CD4-positive, alpha-beta T cell treated with Interferon alpha-2 for 1 hour (primary cell): ENCODE results near the gene COL26A1.
"Not testable (repeated sequence)": the region's sequence is repeated elsewhere in the genome, so short reads cannot be mapped to it uniquely, and the experiment has no call there.

Experiments
- DNase-seq, 2 donors: peaks; one replicate each; pipeline ENCODE4 v3.0.0-alpha.2; 2020 to 2022

COL26A1 gene

DNA sequence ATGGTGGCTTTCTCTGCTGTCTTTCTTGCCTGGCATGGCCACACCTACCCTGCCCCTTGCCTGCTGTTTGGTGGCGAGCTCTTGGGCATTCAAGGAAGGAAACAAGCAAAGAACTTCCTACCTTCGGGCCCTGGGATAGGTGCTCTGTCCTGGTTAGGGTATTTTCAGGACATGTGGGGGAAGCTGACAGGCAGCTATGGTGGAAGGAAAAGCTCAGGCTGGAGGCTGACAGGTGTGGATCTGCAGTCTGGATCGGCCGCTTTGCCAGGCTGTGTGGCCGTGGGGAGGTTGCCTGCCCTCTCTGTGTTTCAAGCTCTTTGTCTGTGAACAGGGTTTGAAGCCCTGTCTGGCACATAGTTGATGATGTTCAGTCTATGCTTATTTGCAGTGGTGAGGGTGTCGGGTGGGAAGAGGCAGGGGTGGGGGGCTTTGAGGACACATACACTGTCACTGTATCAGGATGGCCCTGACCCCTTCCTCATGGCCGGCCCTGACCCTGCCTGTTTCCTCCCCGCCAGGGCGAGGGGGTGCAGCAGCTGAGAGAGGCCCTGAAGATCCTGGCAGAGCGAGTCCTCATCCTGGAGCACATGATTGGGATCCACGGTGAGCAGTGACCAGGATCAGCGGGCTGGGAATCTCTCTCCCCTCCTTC lies 192.7 kb downstream of the COL26A1 start:
- no peak for DNase-seq

DNA sequence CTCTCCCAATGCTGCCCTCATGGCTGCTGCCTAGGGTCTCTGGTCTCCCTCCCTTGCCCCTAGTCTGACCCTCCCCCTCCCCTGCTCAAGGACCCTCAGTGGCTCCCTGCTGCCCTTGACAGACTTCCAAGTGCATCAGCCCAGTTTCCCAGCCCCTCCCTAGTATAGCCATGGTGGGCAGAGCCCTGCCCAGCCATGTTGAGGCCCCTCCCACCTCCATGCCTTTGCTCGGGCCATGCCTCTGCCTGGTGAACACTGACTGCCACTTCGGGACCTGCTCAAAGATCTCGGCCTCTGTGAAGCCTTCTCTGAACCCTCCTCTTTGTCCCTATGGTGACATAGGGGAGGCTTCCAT lies 193.2 kb downstream of the COL26A1 start:
- no peak for DNase-seq

DNA sequence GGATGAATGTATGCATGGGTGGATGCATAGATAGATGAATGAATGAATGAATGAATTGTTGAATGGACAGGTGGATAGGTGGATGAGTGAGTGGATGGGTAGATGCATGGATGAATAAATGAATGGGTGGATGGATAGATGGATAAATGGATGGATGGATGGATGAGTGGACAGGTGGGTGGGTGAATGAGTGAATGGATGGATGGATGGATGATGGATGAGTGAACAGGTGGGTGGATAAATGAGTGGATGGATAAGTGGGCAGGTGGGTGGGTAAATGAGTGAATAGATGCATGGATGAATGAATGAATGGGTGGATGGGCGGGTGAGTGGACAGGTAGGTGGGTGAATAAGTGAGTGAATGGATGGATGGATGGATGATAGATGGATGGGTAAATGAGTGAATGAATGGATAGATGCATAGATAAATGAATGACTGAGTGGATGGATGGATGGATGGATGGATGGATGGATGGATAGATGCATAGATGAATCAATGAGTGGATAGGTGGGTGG lies 193.8 kb downstream of the COL26A1 start:
- DNase-seq, result no peak

DNA sequence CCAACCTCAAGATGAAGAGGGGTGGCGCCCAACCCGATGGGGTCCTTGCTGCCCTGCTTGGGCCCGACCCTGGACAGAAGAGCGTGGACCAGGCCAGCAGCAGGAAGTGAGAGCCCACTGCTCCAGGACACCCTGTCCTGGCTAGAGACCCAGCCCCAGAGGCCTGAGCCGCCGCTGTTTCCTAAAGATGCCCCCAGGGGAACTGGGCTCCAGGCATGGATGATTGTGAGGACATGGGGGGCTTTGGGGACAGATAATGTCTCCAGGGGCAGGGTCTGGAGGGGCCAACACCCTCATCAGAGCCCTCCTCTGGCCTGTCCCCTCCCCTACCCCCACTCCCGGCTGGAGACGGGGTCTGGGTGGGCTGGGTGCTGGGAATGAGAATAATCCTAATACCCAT lies 194.7 kb downstream of the COL26A1 start:
- DNase-seq, result no peak

DNA sequence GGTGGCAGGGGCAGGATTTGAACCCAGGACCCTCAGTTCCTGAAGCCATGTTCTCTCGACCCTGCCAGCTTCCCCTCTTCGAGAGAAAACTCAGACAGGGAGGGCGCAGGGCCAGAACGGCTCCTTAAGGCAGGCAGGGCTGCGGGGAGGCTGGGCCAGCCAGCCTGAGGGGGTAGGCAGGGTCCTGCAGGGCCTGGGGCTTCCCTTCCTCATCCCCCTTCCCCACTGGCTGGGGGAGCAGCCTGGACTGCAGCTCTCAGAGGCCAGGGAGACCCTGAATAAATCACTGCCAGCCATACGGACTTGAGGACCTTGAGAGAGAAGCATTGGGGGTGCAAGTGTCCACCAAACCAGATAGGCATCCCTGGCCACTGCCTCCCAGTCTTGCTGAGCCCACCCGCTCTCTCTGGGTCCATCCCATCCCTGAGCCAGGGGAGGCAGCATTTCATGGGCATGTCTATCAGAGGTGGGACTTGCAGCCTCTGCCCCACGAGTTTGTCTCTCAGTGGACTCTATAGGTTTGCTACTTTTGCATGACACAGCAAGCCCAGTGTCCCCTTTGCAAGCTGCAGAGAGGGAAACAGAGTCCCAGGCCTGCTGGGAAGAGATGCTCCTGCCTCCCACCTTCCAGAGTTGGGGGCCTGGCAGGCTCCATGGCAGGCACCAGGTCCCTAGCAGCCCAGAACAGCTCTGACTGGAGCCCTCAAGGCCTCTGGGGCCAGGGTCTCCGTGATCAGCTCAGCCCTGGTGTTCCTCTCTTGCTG lies 195.5 kb downstream of the COL26A1 start:
- DNase-seq, result no peak

DNA sequence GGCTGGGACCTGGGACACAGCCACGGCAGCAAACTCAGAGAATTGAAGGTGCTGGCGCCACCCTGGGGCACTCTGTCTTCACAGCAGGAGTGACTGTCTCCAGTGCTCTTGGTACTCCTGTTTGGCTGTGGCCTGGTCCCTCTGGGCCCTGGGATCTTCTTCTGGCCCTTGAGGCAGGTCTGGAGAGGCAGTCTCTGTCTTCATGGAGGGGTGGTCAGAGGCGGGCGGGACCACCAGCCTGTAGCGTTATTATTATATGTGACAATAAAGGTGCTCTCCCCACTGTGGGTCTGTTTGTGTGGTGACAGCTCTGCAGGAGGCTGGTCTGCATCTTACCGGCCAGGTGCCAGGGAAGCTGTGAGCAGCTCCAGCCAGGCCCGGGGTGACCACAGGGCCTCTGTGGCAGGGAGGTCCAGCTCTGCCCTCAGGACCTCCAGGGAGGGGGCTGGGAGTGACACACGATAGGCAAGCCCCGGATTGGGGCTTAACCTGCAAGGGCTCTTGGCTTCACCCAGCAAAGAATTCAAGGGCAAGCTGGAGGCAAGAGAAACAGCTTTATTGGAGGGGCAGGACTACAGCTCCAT lies 196.2 kb downstream of the COL26A1 start:
- DNase-seq, result no peak

DNA sequence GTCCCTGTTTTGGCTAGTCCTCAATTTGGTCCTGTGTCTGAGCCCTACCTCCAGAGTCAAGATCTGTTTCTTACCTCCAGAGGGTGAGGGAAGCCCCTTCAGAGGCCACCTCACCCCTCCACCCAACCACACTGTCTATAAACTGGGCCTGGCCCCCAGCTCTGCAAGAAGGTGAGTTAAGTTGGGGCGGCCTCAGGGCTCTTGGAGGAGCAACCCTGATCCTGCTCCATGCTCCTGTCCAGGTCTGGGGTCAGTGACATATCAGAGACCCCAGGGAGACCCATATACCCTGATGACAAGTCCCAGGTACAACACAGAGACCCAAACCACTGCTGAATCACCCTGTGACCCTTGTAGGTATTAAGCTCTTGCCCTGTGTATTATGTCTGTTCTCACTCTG lies 196.9 kb downstream of the COL26A1 start:
- DNase-seq, result no peak

DNA sequence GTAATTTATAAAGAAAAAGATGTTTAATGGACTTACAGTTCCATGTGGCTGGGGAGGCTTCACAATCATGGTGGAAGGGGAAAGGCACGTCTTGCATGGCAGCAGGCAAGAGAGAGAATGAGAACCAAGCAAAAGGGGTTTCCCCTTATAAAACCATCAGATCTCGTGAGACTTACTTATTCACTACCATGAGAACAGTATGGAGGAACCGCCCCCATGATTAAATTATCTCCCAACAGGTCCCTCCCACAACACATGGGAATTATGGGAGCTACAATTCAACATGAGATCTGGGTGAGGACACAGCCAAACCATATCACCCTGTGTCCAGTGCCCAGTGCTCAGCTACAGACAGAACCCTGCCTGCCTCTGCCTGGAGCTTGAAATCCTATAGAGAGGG lies 197.3 kb downstream of the COL26A1 start:
- DNase-seq, result not testable (repeated sequence)

DNA sequence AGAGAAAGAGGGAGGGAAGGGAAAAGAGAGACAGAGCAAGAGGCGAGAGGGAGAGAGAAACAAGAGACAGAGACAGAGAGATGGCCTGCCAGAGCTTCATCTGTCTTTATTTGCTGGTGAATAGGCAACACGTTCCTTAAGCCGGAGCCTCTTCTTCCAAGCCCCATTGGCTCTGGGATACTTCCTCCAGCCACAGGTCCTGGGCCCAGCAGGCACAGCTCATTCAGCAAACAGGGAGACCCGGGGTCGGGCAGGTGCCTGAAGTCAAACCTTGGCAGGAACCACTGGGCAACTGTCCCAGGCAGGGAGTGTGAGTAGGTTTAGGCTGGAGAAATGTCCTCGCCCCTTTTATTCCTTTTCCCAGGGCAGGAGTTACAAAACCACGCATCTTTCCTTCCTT lies 198.2 kb downstream of the COL26A1 start:
- DNase-seq, result no peak

DNA sequence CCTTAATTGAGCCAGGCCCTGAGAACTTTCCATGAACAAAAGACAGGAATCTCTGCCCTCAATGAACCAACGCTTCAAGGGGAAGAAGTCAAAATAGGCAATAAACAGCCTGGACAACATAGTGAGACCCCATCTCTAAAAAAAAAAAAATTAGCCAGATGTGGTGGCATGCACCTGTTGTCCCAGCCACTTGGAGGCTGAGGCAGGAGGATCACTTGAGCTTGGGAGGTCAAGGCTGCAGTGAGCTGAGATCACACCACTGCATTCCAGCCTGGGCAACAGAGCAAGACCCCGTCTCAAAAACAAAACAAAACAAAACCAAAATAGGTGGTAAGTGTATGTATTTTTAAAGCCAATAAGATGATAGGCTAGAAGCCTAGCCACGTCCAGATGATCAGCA lies 198.6 kb downstream of the COL26A1 start:
- DNase-seq, result not testable (repeated sequence)

DNA sequence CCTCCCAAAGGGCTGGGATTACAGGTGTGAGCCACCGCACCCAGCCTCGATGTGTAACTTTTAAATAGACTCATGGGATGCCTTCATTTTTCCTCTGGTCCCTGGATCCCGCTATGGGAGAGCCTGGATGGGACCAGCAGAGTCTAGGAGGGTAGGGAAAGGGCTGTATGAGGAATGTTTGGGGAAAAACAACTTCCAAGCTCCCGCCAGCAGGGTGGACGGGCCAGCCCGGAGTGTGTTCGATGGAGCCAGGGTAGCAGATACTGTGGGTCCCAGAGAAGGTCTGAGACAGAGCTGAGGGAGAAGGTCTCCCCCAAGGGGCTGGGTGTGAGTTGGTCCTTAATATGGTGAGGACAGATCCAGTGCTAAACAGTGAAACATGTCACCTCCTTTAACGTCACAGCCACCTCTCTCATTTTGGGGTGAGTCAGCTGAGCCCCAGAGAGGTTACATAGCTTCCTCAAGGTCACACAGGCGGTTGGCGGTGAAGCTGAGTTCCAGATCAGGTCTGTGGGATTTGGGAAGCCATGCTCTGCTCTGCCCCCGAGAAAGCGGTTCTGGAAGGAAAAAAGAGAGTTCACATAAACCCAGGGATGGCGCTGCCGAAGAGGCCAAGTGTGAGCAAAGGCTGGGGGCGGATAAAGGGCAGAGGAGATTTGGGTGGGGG lies 200.0 kb downstream of the COL26A1 start:
- DNase-seq, result no peak

DNA sequence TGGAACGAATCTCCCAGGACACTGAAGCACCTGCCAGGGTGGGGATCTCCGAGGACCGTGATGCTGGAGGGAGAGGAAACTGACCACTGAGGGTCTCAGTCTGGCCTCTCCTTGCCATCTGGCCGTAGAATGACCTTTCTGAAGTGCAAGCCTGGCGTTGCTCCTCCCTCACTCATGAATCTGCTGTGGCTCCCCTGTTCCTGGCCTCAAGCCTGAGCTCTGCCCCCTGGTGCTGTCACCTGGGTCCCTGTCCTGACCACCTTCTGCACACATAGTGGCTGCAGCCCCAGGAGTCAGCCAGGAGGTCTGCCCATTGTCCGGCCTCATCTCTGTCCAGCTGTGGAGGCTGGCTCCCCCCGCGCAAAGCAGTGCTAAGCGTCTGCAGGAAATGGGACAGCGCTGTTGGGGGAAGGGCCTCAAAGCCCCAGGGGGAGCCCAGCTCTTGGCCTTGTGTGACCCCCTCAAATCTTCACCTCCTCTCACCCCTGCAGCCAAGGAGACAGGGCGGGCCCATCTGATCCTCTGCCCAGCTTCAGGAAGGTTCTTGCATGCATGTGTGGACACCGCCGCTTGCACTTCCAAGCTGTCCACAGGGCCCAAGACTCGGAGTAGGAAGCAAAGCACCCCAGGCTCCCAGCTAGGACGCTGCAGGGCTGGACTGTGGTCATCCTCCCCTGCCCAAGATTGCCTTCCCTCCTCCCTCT lies 200.7 kb downstream of the COL26A1 start:
- no peak for DNase-seq

DNA sequence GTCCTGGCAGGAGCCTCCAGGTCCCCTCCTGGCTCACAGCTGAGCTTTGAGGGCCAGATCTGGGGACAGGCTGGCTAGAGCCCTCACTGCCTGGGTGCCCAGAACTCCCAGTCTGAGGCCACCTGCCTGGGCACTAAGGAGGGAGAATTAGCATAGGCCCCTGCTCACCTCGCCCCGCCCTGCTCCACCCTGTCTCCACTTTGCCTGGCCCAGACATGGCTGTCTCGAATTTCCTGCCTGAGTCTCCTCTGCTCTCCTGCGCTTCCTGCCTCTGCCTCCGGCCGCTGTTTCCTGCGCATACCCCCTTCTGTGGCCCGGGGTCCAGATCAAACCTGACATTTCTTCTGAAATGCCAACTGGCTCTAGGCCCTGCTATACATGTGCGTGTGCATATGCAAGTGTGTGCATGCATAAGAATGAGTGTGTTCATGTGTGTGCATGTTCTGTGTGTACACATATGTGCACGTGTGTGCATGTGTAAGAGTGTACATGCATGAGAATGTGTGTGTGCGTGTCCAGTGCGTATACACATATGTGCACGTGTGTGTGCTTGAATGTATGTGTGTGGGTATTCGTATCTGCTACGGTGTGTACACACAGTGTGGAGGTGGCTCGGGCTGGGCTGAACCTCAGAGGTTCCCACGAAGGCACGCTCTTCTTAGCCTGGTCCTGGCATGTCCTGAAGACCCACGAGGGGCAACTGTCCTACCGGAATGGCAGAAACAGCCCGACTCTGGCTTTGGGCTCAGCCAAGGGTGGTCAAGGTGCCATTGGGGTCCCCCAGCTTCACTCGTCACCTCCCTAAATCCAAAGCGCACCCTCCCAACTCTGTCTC lies 201.5 kb downstream of the COL26A1 start:
- DNase-seq, result no peak

DNA sequence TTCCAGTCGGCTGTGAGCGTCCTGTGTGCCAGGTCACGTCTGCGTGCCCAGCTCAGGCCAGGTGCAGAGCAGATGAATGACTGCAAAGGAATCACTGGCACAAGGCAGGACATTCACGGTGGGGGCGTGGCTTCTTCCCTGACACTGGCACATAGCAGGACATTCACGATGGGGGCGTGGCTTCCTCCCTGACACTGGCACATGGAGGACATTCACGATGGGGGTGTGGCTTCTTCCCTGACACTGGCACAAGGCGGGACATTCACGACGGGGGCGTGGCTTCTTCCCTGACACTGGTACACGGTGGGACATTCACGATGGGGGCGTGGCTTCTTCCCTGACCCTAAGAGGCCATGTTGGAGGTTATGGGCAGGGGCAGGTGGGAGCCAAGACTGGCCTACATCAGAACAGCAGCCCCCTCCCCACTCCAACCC lies 202.1 kb downstream of the COL26A1 start:
- no peak for DNase-seq

DNA sequence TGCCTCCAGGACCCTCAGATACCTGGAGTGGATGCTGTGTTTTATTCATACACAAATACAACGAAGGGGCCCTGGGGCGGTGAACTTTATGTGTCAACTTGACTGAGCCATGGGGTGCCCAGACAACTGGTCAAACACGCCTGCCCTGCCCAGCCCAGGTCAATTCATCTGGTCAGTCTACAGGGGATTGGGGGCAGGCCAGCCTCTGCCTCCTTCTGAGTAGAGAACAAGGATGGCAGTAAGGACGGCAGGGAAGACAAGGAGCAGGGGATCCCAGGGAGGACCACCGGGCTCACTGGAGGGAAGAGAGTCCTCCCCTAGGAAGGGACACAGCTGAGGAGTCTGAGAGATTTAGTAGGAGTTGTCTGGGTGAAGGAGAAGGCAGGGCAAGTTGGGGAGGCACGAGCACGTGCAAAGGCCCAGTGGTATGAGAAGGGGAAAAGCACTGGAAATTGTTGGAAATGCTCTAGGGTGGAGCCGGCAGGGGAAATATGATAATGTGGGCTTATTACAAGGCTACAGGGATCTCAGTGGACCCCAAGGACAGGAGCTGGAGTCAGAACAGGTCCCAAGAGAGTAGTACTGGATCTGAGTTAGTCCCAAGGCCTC lies 203.0 kb downstream of the COL26A1 start:
- no peak for DNase-seq

DNA sequence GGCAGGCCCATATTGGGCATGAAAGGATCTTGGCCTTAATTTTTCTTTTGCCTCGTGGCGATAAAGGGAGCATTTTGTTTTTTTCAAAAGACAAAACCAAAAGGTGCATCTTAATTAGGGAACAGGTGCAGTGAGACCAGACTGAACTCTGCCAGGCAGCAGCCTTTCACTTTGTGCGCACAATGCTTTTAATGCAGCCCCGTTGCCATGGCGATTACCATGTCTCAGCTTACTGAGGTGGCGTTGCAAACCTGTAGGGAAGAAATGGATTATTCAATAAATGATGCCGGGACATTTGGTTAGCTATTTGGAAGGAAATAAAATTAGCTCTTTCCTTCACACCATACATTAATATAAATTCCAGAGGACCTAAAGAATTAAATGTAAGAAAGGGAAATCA lies 204.6 kb downstream of the COL26A1 start:
- no peak for DNase-seq

DNA sequence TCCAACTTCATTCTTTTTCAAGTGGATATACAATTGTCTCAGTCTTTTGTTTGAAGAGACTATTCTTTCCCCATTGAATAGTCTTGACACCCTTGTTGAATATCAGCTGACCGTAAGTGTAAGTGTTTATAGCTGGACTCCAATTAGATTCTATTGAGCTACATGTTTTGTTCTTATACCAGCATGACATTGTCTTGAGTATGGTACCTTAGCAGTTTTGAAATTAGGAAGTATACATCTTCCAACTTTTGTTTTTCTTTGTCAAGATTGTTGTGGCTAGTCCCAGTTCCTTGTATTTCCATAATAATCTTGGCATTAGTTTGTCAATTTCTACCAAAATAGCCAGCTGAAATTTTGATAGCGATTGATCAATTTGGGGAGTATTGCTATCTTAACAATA lies 209.5 kb downstream of the COL26A1 start:
- no peak for DNase-seq

DNA sequence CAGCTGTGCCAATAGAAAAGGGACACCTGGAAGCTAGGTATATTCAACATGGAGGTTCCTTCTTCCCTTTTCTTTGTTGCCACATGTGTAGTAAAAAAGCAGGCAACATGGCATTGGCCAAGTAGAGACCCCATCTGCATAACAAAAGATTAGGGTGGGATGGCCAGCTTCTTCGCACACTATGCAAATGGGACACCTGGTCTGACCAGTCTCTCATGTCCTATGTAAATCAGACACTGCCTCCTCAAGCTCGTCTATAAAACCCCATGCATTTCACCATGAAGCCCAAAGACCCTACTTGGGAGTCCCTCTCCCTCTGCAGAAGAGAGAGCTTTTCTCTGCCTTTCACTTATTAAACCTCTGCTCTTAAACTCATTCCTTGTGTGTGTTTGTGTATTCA lies 212.5 kb downstream of the COL26A1 start:
- no peak for DNase-seq

DNA sequence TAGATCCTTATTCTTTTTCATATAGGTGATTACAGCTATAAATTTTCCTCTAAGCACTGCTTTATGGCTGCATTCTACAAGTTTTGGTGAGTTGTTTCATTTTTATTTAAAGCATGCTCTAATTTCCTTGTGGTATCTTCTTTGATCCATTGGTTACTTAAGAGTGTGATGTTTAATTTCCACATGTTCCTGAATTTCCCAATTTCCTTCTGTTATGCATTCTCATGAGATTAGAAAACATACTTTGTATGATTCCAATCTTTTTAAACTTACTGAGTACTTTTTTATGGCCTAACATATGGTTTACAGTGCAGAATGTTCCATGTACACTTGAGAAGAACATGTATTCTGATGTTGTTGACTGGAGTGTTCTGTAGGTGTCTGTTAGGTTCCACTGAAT lies 213.0 kb downstream of the COL26A1 start:
- no peak for DNase-seq

DNA sequence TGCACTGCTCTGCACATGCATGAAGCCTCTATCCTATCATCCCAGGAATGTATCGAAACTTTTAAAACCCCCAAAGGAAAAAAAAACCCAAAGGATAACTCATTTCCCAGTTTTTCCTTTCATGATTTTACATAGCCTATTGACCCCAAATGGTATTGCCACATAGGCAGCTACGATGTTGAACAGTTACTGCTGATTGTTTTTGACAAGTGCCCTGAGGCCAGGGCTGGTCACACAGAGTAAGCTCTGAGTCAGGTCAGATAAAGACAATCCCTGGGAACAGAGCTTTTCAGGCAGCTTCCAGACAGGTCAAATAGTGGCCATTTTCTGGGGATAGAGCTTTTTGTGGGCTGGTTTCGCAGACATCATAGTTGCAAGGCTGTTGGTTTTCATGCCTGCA lies 214.3 kb downstream of the COL26A1 start:
- DNase-seq, result no peak

DNA sequence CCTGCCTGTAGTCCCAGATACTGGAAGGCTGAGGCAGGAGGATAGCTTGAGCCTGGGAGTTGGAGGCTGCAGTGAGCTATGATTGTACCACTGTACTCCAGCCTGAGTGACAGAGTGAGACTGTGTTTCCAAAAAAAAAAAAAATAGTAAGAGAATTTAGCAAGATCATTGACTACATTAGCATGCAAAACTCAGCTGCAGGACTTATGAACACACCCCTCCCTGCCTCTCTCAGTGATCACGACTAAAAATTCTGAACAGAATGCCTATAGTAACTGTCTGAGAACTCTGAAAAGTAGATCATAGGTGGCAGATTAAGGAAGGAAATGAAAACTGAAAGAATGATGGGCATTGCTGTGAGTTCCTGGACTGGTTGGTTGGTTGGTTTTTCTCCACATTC lies 215.9 kb downstream of the COL26A1 start:
- DNase-seq, result no peak

DNA sequence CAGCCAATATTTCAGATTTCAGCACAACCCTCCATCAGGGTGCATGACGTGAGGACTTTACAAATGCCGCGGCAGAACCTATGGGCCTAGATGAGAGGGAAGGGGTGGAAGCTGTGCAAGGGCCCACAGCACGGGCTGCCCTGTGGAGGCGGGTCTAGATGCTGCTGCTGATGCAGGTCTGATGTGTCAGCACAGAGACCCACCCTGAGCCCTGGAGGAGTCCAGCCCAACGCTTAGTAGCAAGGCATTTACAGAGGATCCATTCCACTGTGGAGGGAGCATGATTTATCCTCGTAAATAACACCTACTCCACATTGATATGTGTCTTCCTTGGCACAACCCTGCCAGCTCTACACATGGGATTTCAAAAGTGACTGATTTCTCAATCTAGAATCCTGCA lies 217.9 kb downstream of the COL26A1 start:
- DNase-seq, result no peak
